ENCODE results near the gene IFNAR2.

- TF ChIP-seq EZH2phosphoT487 (IDR thresholded peaks at IDR 0.05; ENCODE audit: low read length) (no peak), CTCF (IDR thresholded peaks at IDR 0.05; ENCODE audit: low read length) (no peak), EZH2 (optimal IDR thresholded peaks at IDR 0.05; ENCODE audit: low read depth, low read length) (no peak)
Measured at GRCh38 chr21:33265664-33266049, 35.9 kb downstream of the IFNAR2 start.

Measured in MM.1S (cell line).